ENCODE data around the gene BICDL2.

The BICDL2 gene

GRCh38 chr16:3017344-3017743 is 19.4 kb downstream of the BICDL2 start:
- TF ChIP-seq CTCF (IDR thresholded peaks at IDR 0.05; ENCODE audit: insufficient read depth, low read depth, low read length, missing control alignments) = no peak

GRCh38 chr16:3015865-3016521 is 20.8 kb downstream of the BICDL2 start:
- H3K4me3 ChIP-seq (ENCODE audit: low read depth, low read length) = no peak overlapping the region

More at GRCh38 chr16:3017344-3017743, 19.4 kb downstream of the BICDL2 start:
- H3K4me3 ChIP-seq (ENCODE audit: low read depth, low read length) = no peak overlapping the region
- no peak for DNase-seq (ENCODE audit: low read depth)

GRCh38 chr16:3014971-3015370 is 21.8 kb downstream of the BICDL2 start:
- DNase-seq (ENCODE audit: low read depth) = no peak
- no peak overlapping the region for H3K4me3 ChIP-seq (ENCODE audit: low read depth, low read length)
- TF ChIP-seq CTCF (IDR thresholded peaks at IDR 0.05; ENCODE audit: insufficient read depth, low read depth, low read length, missing control alignments) = no peak

More at GRCh38 chr16:3015865-3016521, 20.8 kb downstream of the BICDL2 start:
- TF ChIP-seq CTCF (IDR thresholded peaks at IDR 0.05; ENCODE audit: insufficient read depth, low read depth, low read length, missing control alignments) = no peak
- DNase-seq (ENCODE audit: low read depth) = no peak

- TF ChIP-seq CTCF (IDR thresholded peaks at IDR 0.05; ENCODE audit: insufficient read depth, low read depth, low read length, missing control alignments) = no peak
- no peak for DNase-seq (ENCODE audit: low read depth)
- H3K4me3 ChIP-seq (ENCODE audit: low read depth, low read length) = no peak overlapping the region
Observed at GRCh38 chr16:3013998-3014690, 22.6 kb downstream of the BICDL2 start.

GRCh38 chr16:3013491-3013951 is 23.2 kb downstream of the BICDL2 start:
- DNase-seq (ENCODE audit: low read depth) = no peak
- TF ChIP-seq CTCF (IDR thresholded peaks at IDR 0.05; ENCODE audit: insufficient read depth, low read depth, low read length, missing control alignments) = no peak
- no peak overlapping the region for H3K4me3 ChIP-seq (ENCODE audit: low read depth, low read length)

- no peak within 1 kb of the TSS for H3K4me3 ChIP-seq (ENCODE audit: low read depth, low read length)
- no peak for DNase-seq (ENCODE audit: low read depth)
Observed at GRCh38 chr16:3012828-3013420, 23.8 kb downstream of the BICDL2 start, which contains the start of gene CLDN9. Gene CLDN9 (plus strand): TSS chr16:3012923. CDS start chr16:3013363, 440 bp downstream.

More at GRCh38 chr16:3012828-3013420, 23.8 kb downstream of the BICDL2 start, which contains the start of gene CLDN9:
- TF ChIP-seq CTCF (IDR thresholded peaks at IDR 0.05; ENCODE audit: insufficient read depth, low read depth, low read length, missing control alignments) = no peak

Data from GM12865 (cell line).